Fibroblast of pulmonary artery (primary cell): ENCODE data around the gene ARSD.
A peak's percentile ranks its signal among the peaks of the same experiment; 100 is the strongest.
"Not testable (repeated sequence)": the region's sequence is repeated elsewhere in the genome, so short reads cannot be mapped to it uniquely, and the experiment has no call there.

Experiments used
- DNase-seq: peaks from one replicate; pipeline ENCODE4 v3.0.0-alpha.2; 2010; ENCODE audit warnings: low read depth
- H3K4me3 ChIP-seq: replicated peaks from 2 replicates; pipeline ENCODE4 v1.5.1; 2011; ENCODE audit warnings: low read depth, mild to moderate bottlenecking, control low read depth, low read length, moderate library complexity
- CTCF ChIP-seq: IDR thresholded peaks from 2 replicates; pipeline ENCODE4 v1.5.1; 2011; ENCODE audit warnings: mild to moderate bottlenecking, control low read depth, low read length, inconsistent platforms; ENCODE audit errors: missing control alignments

Gene ARSD

GRCh38 chrX:2928583-2929434 is at the start of gene ARSD:
Gene ARSD, minus strand, starts transcription at chrX:2929339. Its CDS starts 64 bp downstream, at chrX:2929275.
- no peak for TF ChIP-seq CTCF
- peak within 1 kb of the TSS; percentile 62 for H3K4me3 ChIP-seq
- peak; percentile 89 for DNase-seq

GRCh38 chrX:2978639-2979038 is 49.5 kb upstream of the ARSD start:
- not testable (repeated sequence) for H3K4me3 ChIP-seq, DNase-seq

GRCh38 chrX:2974961-2975360 is 45.8 kb upstream of the ARSD start:
- no peak for TF ChIP-seq CTCF
- no peak overlapping the region for H3K4me3 ChIP-seq
- DNase-seq, result peak; percentile 8

- no peak overlapping the region for H3K4me3 ChIP-seq
- no peak for DNase-seq
- no peak for TF ChIP-seq CTCF
These were observed 43.3 kb upstream of the ARSD start for GRCh38 chrX:2972391-2972790.

- TF ChIP-seq CTCF, result no peak
- no peak for DNase-seq
- H3K4me3 ChIP-seq, result no peak overlapping the region
These were observed 39.9 kb upstream of the ARSD start for GRCh38 chrX:2969021-2969420.

GRCh38 chrX:2967998-2968909 is 39.1 kb upstream of the ARSD start:
- DNase-seq, result peak; percentile 33
- TF ChIP-seq CTCF, result no peak
- no peak overlapping the region for H3K4me3 ChIP-seq

GRCh38 chrX:2967584-2967983 is 38.4 kb upstream of the ARSD start:
- no peak overlapping the region for H3K4me3 ChIP-seq
- no peak for DNase-seq
- no peak for TF ChIP-seq CTCF
